CD4-positive, CD25-positive, alpha-beta regulatory T cell (primary cell): ENCODE measurements around the gene MMRN2. TPM values are rescaled to one million over a fixed set of nuclear protein-coding genes. Genes with fewer than 3 reads are reported as not detected.

Source experiments
- ATAC-seq, 2 donors: fragments of 150-1000 bp; cut with Tn5 transposase; one replicate each; pipeline ENCODE4 v1.10.0; 2021; ENCODE audit warnings: low read depth in 2 of 2, moderate number of reproducible peaks in 2 of 2, moderate library complexity in 1 of 2
- DNase-seq, 3 donors: peaks; one replicate each; pipeline versions ENCODE4 v3.0.0 to v3.0.0-alpha.2; 2012 to 2022; ENCODE audit warnings: mixed read lengths in 1 of 3
- H3K27ac ChIP-seq: one replicate; pipeline ENCODE4 v1.7.0; 2013; ENCODE audit warnings: mild to moderate bottlenecking, low read length; ENCODE audit not compliant: insufficient read depth, poor library complexity, severe bottlenecking
- H3K27me3 ChIP-seq: one replicate; pipeline ENCODE4 v1.7.0; 2013; ENCODE audit warnings: low read length; ENCODE audit not compliant: control insufficient read depth, insufficient read depth
- H3K36me3 ChIP-seq: one replicate; pipeline ENCODE4 v1.7.0; 2013; ENCODE audit warnings: mild to moderate bottlenecking, low read length, moderate library complexity; ENCODE audit not compliant: control insufficient read depth, insufficient read depth
- H3K4me1 ChIP-seq: 2 replicates; pipeline ENCODE4 v1.7.0; 2013; ENCODE audit warnings: mild to moderate bottlenecking, low read length; ENCODE audit not compliant: insufficient read depth, control insufficient read depth, poor library complexity, severe bottlenecking
- H3K4me3 ChIP-seq: one replicate; pipeline ENCODE4 v1.7.0; 2013; ENCODE audit warnings: low read depth, mild to moderate bottlenecking, low read length, moderate library complexity
- H3K9me3 ChIP-seq, 2 experiments: 1 replicate in 1 of 2; 2 replicates in 1 of 2; pipeline ENCODE4 v1.7.0; 2013; ENCODE audit warnings: low read length in 2 of 2, mild to moderate bottlenecking in 1 of 2, moderate library complexity in 1 of 2; ENCODE audit not compliant: control insufficient read depth in 2 of 2
- H3K27ac Mint-ChIP-seq, 3 donors: one replicate each; pipeline ENCODE4 v1.8.0; 2020 to 2022; ENCODE audit warnings: mild to moderate bottlenecking in 3 of 3, mixed read lengths in 3 of 3, moderate library complexity in 2 of 3
- H3K27me3 Mint-ChIP-seq: one replicate; pipeline ENCODE4 v1.8.0; 2022; ENCODE audit warnings: mild to moderate bottlenecking, mixed read lengths
- H3K36me3 Mint-ChIP-seq: one replicate; pipeline ENCODE4 v1.8.0; 2020; ENCODE audit warnings: mixed read lengths
- H3K4me1 Mint-ChIP-seq, 4 donors: one replicate each; pipeline ENCODE4 v1.8.0; 2020 to 2022; ENCODE audit warnings: mixed read lengths in 4 of 4, mild to moderate bottlenecking in 1 of 4
- H3K4me3 Mint-ChIP-seq, 4 donors: one replicate each; pipeline ENCODE4 v1.8.0; 2020 to 2022; ENCODE audit warnings: mild to moderate bottlenecking in 4 of 4, mixed read lengths in 4 of 4, moderate library complexity in 3 of 4
- H3K9me3 Mint-ChIP-seq, 7 donors: one replicate each; pipeline ENCODE4 v1.8.0; 2020 to 2022; ENCODE audit warnings: mixed read lengths in 7 of 7, mild to moderate bottlenecking in 3 of 7, moderate library complexity in 2 of 7
- polyA plus RNA-seq, 4 donors: library from polyadenylated mRNA; unstranded; fragments of 300-500 nt; fragmentation: Illumina TruSeq; gene quantifications; one replicate each; pipeline ENCODE4 v1.2.3, GENCODE V29; 2021
- total RNA-seq: library from RNA; stranded (reverse); gene quantifications from one replicate; pipeline ENCODE4 v1.2.3, GENCODE V29; 2022

Gene MMRN2
- total and polyA plus RNA-seq, 5 donors from 2014 or later: 0.17 to 1.2 (median 0.33) TPM; not detected in 1

GRCh38 chr10:86944907-86945306, 12.5 kb downstream of the MMRN2 start:
- Histone ChIP-seq H3K4me1 (peaks cover 6% of the 10 kb centered on the region), H3K27me3 (no peaks in the 10 kb centered on the region), H3K27ac (no peak overlapping the region), H3K36me3 (no peaks in the 10 kb centered on the region), H3K9me3 (no peaks in the 10 kb centered on the region), H3K4me3 (no peak overlapping the region)
- H3K27ac Mint-ChIP-seq: no peak overlapping the region
- no peak overlapping the region for H3K4me3 Mint-ChIP-seq
- DNase-seq: no peak
- H3K9me3 Mint-ChIP-seq: peaks cover 0 to 2% (median 0%) of the 10 kb centered on the region in 7 donors
- no peak for ATAC-seq
- peaks cover 10% of the 10 kb centered on the region for H3K36me3 Mint-ChIP-seq
- H3K4me1 Mint-ChIP-seq: peaks cover 0 to 34% (median 12%) of the 10 kb centered on the region in 4 donors
- peaks cover 4% of the 10 kb centered on the region for H3K27me3 Mint-ChIP-seq

- Mint-ChIP-seq H3K9me3 (peaks cover 0 to 2% (median 0%) of the 10 kb centered on the region in 7 donors), H3K4me1 (peaks cover 0 to 35% (median 13%) of the 10 kb centered on the region in 4 donors), H3K27me3 (peaks cover 5% of the 10 kb centered on the region), H3K4me3 (no peak overlapping the region), H3K27ac (no peak overlapping the region), H3K36me3 (peaks cover 10% of the 10 kb centered on the region)
- Histone ChIP-seq H3K4me3 (no peak overlapping the region), H3K4me1 (peaks cover 5% of the 10 kb centered on the region), H3K27me3 (no peaks in the 10 kb centered on the region), H3K27ac (no peak overlapping the region), H3K36me3 (no peaks in the 10 kb centered on the region), H3K9me3 (no peaks in the 10 kb centered on the region)
- ATAC-seq (no peak), DNase-seq (peak in 1 of 3 donors; percentile 51)
Observed at GRCh38 chr10:86944471-86944870, 12.9 kb downstream of the MMRN2 start.

- peaks cover 10% of the 10 kb centered on the region for H3K36me3 Mint-ChIP-seq
- H3K4me3 Mint-ChIP-seq: no peak overlapping the region
- no peak overlapping the region for H3K27ac Mint-ChIP-seq
- ATAC-seq (no peak), DNase-seq (no peak)
- Histone ChIP-seq H3K27ac (no peak overlapping the region), H3K9me3 (no peaks in the 10 kb centered on the region), H3K36me3 (no peaks in the 10 kb centered on the region), H3K4me1 (peaks cover 7% of the 10 kb centered on the region), H3K4me3 (no peak overlapping the region), H3K27me3 (no peaks in the 10 kb centered on the region)
- peaks cover 0 to 32% (median 12%) of the 10 kb centered on the region in 4 donors for H3K4me1 Mint-ChIP-seq
- peaks cover 8% of the 10 kb centered on the region for H3K27me3 Mint-ChIP-seq
- peaks cover 0 to 2% (median 0%) of the 10 kb centered on the region in 7 donors for H3K9me3 Mint-ChIP-seq
Observed at GRCh38 chr10:86944031-86944419, 13.4 kb downstream of the MMRN2 start.

GRCh38 chr10:86943316-86944030, 13.9 kb downstream of the MMRN2 start:
- peaks cover 8% of the 10 kb centered on the region for H3K27me3 Mint-ChIP-seq
- ATAC-seq (no peak), DNase-seq (no peak)
- H3K4me1 Mint-ChIP-seq: peaks cover 0 to 26% (median 10%) of the 10 kb centered on the region in 4 donors
- no peaks in the 10 kb centered on the region for H3K36me3 ChIP-seq
- H3K36me3 Mint-ChIP-seq: peaks cover 8% of the 10 kb centered on the region
- H3K9me3 Mint-ChIP-seq: peaks cover 0 to 2% (median 0%) of the 10 kb centered on the region in 7 donors
- no peak overlapping the region for H3K27ac Mint-ChIP-seq
- H3K4me3 ChIP-seq: no peak overlapping the region
- peaks cover 7% of the 10 kb centered on the region for H3K4me1 ChIP-seq
- H3K9me3 ChIP-seq: no peaks in the 10 kb centered on the region
- no peak overlapping the region for H3K4me3 Mint-ChIP-seq
- no peaks in the 10 kb centered on the region for H3K27me3 ChIP-seq
- H3K27ac ChIP-seq: no peak overlapping the region

GRCh38 chr10:86942441-86943315, 14.7 kb downstream of the MMRN2 start:
- H3K9me3 ChIP-seq: no peaks in the 10 kb centered on the region
- ATAC-seq (no peak), DNase-seq (no peak)
- Mint-ChIP-seq H3K27me3 (peaks cover 8% of the 10 kb centered on the region), H3K27ac (no peak overlapping the region), H3K9me3 (no peaks in the 10 kb centered on the region), H3K4me3 (no peak overlapping the region), H3K36me3 (peaks cover 5% of the 10 kb centered on the region), H3K4me1 (peaks cover 0 to 19% (median 5%) of the 10 kb centered on the region in 4 donors)
- H3K4me1 ChIP-seq: peaks cover 7% of the 10 kb centered on the region
- H3K27me3 ChIP-seq: peaks cover 2% of the 10 kb centered on the region
- no peak overlapping the region for H3K4me3 ChIP-seq
- no peak overlapping the region for H3K27ac ChIP-seq
- H3K36me3 ChIP-seq: no peaks in the 10 kb centered on the region

GRCh38 chr10:86941991-86942421, 15.4 kb downstream of the MMRN2 start:
- DNase-seq (no peak), ATAC-seq (no peak)
- H3K27ac Mint-ChIP-seq: no peak overlapping the region
- Histone ChIP-seq H3K4me1 (peaks cover 7% of the 10 kb centered on the region), H3K9me3 (no peaks in the 10 kb centered on the region), H3K27ac (no peak overlapping the region), H3K36me3 (no peaks in the 10 kb centered on the region), H3K27me3 (peaks cover 2% of the 10 kb centered on the region), H3K4me3 (no peak overlapping the region)
- H3K36me3 Mint-ChIP-seq: peaks cover 4% of the 10 kb centered on the region
- no peaks in the 10 kb centered on the region for H3K9me3 Mint-ChIP-seq
- no peak overlapping the region for H3K4me3 Mint-ChIP-seq
- H3K4me1 Mint-ChIP-seq: peaks cover 0 to 17% (median 5%) of the 10 kb centered on the region in 4 donors
- peaks cover 8% of the 10 kb centered on the region for H3K27me3 Mint-ChIP-seq

GRCh38 chr10:86941426-86941825, 16.0 kb downstream of the MMRN2 start:
- H3K27ac ChIP-seq: no peak overlapping the region
- H3K4me3 Mint-ChIP-seq: no peak overlapping the region
- no peaks in the 10 kb centered on the region for H3K9me3 Mint-ChIP-seq
- H3K27me3 Mint-ChIP-seq: peaks cover 8% of the 10 kb centered on the region
- no peaks in the 10 kb centered on the region for H3K36me3 Mint-ChIP-seq
- peaks cover 2% of the 10 kb centered on the region for H3K27me3 ChIP-seq
- H3K27ac Mint-ChIP-seq: no peak overlapping the region
- no peak overlapping the region for H3K4me3 ChIP-seq
- DNase-seq (no peak), ATAC-seq (no peak)
- H3K4me1 ChIP-seq: peaks cover 7% of the 10 kb centered on the region
- peaks cover 0 to 12% (median 5%) of the 10 kb centered on the region in 4 donors for H3K4me1 Mint-ChIP-seq
- no peaks in the 10 kb centered on the region for H3K36me3 ChIP-seq
- H3K9me3 ChIP-seq: no peaks in the 10 kb centered on the region
